ENCODE measurements around the gene OSBP2. TPM values are rescaled to one million over a fixed set of nuclear protein-coding genes. Genes with fewer than 3 reads are reported as not detected.

Gene OSBP2
- total RNA-seq, 1 donor from 2014 or later = 3.1 TPM

DNA sequence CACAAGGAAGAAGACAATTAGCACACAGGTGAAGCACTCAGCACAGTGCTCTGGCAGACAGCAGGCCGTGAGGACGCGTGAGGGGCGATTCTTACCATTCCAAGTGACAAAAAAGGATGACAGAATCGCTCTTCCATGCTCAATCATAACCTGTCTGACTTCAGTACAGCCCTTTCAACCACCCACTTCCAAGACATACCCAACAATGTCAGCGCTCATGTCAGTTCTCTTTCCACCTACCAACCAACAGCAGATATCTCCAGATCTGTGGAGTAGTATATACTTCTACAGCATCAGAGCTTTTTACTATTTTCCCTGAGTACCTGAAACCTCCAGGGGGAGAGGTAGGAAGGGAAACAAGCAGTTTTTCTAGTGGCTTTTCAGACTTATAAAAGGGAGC, 233.7 kb downstream of the OSBP2 start:
- no peak overlapping the region for H3K4me3 ChIP-seq
- DNase-seq = no peak
- intact Hi-C loops (cut with DNase I) = no loop called here
- no peak for ATAC-seq
- no peak overlapping the region for H3K27ac ChIP-seq
- TF ChIP-seq, protein P1, sequence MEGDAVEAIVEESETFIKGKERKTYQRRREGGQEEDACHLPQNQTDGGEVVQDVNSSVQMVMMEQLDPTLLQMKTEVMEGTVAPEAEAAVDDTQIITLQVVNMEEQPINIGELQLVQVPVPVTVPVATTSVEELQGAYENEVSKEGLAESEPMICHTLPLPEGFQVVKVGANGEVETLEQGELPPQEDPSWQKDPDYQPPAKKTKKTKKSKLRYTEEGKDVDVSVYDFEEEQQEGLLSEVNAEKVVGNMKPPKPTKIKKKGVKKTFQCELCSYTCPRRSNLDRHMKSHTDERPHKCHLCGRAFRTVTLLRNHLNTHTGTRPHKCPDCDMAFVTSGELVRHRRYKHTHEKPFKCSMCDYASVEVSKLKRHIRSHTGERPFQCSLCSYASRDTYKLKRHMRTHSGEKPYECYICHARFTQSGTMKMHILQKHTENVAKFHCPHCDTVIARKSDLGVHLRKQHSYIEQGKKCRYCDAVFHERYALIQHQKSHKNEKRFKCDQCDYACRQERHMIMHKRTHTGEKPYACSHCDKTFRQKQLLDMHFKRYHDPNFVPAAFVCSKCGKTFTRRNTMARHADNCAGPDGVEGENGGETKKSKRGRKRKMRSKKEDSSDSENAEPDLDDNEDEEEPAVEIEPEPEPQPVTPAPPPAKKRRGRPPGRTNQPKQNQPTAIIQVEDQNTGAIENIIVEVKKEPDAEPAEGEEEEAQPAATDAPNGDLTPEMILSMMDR (IDR thresholded peaks at IDR 0.05) = no peak
- H3K4me1 ChIP-seq = no peaks in the 10 kb centered on the region
- H3K27me3 ChIP-seq (ENCODE audit: low read depth) = no peaks in the 10 kb centered on the region
- no peaks in the 10 kb centered on the region for H3K9me3 ChIP-seq
- H3K36me3 ChIP-seq = peaks cover 81% of the 10 kb centered on the region

DNA sequence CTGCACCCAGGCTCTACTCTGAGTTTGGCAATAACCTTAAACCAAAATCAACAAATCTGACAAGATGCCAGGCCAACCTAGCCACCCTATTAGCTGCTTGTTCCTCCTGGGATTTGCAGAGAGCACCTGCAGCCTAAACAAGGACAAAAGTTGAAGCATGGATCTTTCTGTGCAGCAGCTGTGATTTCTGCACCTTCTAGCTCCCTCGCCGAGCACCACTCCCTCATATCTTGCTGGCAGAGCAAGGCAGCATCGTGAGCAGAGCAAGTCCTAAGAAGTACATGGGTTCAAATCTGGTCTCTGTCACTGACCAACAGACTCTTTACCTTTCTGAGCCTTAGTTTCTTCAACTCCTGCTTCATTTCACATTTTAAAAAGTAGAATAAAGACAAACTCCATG, 235.6 kb downstream of the OSBP2 start:
- ATAC-seq (no peak), DNase-seq (no peak)
- intact Hi-C loops (cut with DNase I) = no loop called here
- H3K27me3 ChIP-seq (ENCODE audit: low read depth) = no peaks in the 10 kb centered on the region
- no peak overlapping the region for H3K4me3 ChIP-seq
- no peaks in the 10 kb centered on the region for H3K4me1 ChIP-seq
- peaks cover 99% of the 10 kb centered on the region for H3K36me3 ChIP-seq
- H3K27ac ChIP-seq = no peak overlapping the region
- H3K9me3 ChIP-seq = no peaks in the 10 kb centered on the region
- TF ChIP-seq, protein P1 (IDR thresholded peaks at IDR 0.05) = no peak

DNA sequence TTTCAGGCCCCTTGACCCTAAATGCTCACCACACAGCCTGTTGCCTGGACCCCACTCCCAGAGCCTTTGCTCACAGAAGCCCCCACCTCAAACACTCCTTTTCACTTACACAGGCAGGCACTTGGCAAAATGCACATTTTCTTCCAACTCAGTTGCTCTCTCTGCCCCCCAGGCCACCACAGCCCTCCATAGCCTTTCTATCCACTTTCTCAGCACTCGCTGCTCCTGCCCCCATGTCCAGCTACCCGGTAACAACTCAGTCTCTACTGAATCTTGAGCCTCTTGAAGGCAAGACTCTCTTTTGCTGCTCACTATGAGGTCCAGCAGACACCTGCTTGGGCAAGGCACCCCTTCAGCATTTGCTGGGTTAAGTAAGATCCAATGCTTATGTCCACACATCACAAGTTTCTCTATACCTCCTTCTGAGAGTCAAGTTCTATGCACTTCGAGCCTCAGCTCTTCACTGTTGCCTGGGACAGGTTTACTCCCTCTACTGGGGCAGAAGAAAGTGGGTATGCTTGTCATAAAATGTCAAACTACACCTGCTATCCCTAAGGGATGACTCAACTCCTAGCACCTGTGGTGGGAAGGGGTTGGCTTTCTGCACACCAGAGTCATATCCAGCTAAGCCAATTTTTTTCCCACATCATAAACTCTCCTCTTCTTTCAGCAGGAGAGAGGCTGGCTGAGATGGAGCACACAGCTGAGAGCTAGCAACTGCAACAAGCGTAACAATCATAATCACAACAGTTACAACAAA, 237.0 kb downstream of the OSBP2 start:
- no peak for ATAC-seq
- Histone ChIP-seq H3K4me3 (no peak overlapping the region), H3K27ac (no peak overlapping the region), H3K9me3 (no peaks in the 10 kb centered on the region), H3K4me1 (no peaks in the 10 kb centered on the region), H3K36me3 (peaks cover 99% of the 10 kb centered on the region), H3K27me3 (ENCODE audit: low read depth) (no peaks in the 10 kb centered on the region)
- intact Hi-C loops (cut with DNase I) = no loop called here
- DNase-seq = no peak
- TF ChIP-seq, protein P1 (IDR thresholded peaks at IDR 0.05) = no peak

DNA sequence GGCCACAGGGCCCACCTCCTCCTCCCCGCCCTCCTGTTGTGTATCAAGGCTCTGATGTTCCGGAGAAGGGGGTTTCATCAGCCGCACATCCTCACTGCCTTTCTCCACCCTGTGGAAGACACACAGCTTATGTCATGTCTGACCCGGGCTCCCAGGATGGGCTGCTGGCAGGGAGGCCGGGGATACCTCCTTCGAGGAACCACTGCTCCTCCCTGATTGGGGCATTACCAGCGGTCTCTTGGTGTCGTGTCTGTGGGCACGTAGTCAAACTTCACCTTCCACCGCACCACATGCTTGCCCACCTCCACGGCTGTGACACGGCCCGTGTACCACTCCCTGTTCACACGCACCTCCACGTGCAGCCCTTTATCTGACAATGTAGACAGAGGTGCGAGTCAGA, 238.0 kb downstream of the OSBP2 start:
- intact Hi-C loops (cut with DNase I) = no loop called here
- H3K36me3 ChIP-seq = peaks cover 99% of the 10 kb centered on the region
- no peak for DNase-seq
- no peak overlapping the region for H3K27ac ChIP-seq
- no peaks in the 10 kb centered on the region for H3K9me3 ChIP-seq
- TF ChIP-seq, protein P1 (IDR thresholded peaks at IDR 0.05) = no peak
- no peak for ATAC-seq
- no peak overlapping the region for H3K4me3 ChIP-seq
- H3K27me3 ChIP-seq (ENCODE audit: low read depth) = no peaks in the 10 kb centered on the region
- H3K4me1 ChIP-seq = no peaks in the 10 kb centered on the region

DNA sequence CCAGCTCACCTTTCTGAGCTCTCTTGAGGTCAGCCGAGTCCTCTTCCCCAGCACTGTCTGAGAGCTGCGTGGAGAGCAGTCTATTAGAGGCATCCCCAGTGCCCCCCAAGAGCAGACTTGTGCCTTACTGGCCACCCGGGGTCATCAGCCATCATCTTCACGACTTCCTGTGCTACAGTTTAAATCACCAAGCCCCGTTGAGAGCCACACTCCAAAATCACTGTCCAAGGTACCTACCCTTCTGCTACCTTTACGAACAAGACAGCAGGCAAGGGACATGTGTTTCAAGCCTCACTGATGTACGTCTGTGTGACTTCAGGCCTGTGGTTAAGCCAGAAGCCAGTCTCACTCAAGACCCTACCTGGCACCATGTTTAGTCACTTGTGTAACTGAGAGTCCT, 238.8 kb downstream of the OSBP2 start:
- Histone ChIP-seq H3K27ac (no peak overlapping the region), H3K4me3 (no peak overlapping the region), H3K9me3 (no peaks in the 10 kb centered on the region), H3K36me3 (peaks cover 99% of the 10 kb centered on the region), H3K27me3 (ENCODE audit: low read depth) (no peaks in the 10 kb centered on the region), H3K4me1 (no peaks in the 10 kb centered on the region)
- ATAC-seq (no peak), DNase-seq (no peak)
- intact Hi-C loops (cut with DNase I) = no loop called here
- TF ChIP-seq, protein P1 (IDR thresholded peaks at IDR 0.05) = no peak
